IPS DF 19.7 (cell line): Measurements from ENCODE around the gene NEDD8.
"Not testable (repeated sequence)": the region's sequence is repeated elsewhere in the genome, so short reads cannot be mapped to it uniquely, and the experiment has no call there.

Source experiments
- DNase-seq: peaks from one replicate; pipeline ENCODE4 v3.0.0-alpha.2; 2013; ENCODE audit warnings: low read depth, low spot score

Gene NEDD8

DNA sequence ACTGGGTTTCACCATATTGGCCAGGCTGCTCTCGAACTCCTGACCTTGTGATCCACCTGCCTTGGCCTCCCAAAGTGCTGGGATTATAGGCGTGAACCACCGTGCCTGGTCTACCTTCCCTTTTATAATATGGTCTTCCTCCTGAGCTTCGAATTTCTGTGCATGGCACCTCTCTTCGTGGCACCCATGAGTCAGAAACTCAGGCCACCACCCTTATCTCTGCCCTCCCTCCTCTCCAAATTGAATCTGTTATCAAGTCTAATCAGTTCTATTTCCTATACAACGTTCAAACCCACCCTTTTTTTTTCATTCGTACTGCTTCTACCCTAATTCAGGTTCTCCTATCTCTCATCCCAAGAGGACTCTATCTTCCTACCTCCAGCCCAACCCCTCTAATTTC, 15.3 kb upstream of the NEDD8 start:
- DNase-seq, result no peak

DNA sequence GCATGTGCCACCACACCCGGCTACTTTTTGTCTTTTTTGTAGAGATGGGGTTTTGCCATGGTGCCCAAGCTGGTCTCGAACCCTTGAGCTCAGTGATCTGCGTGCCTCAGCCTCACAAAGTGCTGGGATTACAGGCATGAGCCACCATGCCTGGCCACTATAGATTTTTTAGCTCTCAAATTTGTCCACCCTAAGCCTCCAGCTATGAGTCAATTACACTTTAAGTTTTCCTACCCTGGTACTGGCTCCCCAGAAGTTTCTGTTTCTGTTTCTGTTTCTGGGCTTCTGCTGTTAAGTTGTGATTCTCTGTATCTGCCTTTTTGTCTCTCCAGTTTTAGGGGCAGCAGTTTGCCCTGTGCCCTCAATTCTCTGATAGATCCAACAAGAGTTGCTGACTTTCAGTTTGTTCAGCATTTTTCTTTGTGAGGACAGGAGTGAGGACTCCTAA, 14.6 kb upstream of the NEDD8 start:
- no peak for DNase-seq

DNA sequence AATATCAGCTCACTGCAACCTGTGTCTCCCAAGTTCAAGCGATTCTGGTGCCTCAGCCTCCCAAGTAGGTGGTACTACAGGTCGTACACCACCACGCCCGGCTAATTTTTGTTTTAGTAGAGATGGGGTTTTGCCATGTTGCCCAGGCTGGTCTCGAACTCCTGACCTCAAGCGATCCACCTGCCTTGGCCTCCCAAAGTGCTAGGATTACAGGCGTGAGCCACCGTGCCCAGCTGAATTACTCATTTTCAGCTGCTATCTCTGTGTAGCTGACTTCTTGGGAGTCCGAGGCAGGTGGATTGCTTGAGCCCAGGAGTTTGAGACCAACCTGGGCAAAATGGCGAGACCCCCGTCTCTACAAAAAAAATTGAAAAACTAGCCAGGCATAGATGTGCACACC, 13.2 kb upstream of the NEDD8 start:
- DNase-seq, result not testable (repeated sequence)

DNA sequence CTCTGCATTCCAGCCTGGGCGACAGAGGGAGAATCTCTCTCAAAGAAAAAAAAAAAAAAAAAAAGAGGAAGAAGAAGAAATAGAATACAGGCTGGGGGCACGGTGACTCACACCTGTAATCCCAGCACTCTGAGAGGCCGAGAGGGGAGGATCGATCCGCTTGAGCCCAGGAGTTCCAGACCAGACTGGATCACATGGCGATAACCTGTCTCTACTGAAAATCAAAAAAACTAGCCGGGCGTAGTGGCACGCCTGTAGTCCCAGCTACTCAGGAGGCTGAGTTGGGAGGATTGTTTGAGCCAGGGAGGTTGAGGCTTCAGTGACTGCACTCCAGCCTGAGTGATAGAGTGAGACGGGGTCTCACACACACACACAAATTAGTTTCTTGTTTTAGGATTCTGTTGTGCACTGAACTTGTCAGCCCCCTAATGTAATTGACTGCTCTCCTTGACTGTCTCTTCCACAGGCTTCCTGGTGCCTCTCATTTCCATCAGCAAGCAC, 11.2 kb upstream of the NEDD8 start:
- DNase-seq, result no peak

DNA sequence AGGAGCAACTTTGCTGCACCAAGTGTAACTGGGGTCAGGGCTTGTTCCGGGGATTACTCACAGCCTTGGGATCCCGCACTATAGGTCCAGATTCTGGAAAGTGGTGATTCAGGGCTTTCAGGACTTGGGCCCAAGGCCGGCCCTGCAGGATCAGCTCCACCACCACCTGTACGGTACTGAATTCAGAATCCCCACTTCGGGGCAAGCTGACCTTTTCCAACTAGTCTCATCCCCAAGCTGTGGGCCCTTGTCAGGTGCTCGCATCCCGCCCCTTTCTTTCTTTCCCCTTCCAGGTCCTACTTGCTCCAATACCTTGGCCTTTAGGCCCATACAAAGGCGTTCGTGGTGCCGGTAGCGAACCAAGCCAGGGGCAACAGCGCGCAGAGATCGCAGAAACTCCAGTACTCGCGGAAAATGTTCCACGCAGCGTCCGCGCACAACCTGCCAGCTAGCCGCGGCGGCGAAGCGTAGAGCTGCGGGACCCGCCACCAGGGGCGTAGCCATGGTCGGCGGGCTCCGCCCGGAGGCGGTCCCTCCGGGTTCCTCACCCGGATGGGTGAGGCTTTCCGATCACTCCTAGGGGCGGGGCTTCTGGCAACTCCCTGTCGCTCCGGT, 9.8 kb upstream of the NEDD8 start:
- DNase-seq, result no peak

DNA sequence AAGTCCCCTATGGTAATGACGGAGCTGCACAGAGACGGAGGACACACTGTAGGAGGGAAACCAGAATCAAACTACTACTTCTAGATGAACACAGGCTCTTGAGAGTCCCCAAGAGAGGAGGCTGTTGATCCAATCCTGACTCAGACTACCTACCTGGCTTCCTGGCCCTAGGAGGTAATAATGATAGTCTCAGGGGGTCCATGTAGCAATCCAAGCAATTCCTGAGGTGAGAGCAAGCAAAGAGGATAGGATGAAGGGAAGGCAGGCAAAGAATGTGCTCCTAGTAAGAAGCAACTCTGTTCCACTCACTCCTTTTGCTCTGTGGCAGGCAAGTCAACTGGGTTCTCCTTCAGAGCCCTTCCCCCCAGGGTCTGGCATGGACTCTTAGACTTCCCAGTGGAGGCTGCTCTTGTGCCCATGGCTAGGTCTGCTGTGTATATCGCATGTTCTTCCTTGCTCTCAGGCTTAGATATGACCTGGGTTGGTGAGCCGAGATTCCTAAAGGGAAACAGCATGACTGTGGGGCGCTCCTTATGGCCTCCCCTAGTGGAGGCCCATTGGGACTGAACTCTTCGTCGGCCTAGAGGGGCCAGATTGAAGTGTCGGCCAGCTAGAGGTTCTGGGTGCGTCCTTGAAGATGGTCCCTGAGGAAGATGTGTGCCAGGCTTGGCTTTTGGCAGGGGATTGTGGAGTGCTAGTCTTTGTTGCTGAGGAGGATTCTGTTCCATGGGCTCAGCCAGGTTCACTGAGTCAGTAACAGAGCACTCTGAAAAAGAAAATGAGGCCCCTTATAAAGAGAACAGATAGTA, 8.1 kb upstream of the NEDD8 start:
- DNase-seq, result no peak

DNA sequence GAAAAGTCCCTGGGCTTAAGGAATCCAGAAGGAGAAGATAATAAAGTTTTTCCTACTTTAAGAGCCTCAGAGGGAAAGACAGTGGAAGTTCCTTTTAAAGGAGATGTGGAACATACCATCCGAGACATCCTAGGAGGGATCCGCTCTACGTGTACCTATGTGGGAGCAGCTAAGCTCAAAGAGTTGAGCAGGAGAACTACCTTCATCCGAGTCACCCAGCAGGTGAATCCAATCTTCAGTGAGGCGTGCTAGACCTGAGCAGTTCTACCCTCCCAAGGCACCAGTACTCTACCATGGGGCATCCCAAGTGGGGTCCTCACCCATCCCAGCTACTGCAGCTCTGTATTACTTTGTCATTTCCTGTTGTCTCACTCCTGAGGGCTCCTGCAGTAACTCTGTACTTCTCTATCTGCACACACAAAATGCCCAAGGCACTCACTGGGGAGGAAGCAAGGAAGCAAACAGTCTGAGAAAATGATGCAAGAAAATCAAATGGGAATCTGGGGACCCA, 6.4 kb upstream of the NEDD8 start:
- DNase-seq, result no peak

DNA sequence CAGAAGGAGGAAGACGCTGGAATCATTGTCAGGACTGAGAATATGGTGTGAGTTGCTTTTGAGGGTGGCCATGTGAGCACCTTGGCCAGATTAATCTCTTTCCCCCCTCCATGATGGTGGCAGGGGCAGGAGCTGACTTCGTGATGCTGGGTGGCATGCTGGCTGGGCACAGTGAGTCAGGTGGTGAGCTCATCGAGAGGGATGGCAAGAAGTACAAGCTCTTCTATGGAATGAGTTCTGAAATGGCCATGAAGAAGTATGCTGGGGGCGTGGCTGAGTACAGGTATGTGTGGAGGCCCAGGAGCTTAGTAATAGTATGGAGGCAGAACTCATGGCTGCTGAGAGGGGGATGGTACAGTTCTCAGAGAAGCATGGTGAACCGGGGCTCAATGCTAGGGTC, 6.0 kb upstream of the NEDD8 start:
- no peak for DNase-seq

DNA sequence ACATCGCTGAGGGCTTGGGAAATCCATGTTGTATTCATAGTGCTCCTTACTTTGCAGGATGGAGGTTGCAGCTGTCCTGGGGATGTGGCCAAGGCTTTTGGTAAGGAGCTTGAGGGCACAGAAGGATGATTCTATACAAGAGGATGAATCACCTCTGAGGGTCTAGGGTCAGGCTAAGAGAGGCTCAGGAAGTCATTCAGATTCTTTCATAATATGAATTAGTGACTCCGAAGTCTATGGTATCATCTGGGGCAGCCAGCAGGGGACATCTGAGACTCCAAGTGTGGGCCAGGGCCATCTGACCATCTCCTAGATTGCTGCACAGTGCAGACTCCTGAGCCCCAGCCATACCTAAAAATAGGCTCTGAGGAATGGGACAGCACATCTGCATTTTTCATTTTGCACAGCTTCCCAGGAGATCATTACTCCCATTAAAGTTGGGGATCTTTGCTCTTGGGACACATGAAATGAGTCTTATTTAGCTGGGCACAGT, 5.3 kb upstream of the NEDD8 start:
- no peak for DNase-seq

DNA sequence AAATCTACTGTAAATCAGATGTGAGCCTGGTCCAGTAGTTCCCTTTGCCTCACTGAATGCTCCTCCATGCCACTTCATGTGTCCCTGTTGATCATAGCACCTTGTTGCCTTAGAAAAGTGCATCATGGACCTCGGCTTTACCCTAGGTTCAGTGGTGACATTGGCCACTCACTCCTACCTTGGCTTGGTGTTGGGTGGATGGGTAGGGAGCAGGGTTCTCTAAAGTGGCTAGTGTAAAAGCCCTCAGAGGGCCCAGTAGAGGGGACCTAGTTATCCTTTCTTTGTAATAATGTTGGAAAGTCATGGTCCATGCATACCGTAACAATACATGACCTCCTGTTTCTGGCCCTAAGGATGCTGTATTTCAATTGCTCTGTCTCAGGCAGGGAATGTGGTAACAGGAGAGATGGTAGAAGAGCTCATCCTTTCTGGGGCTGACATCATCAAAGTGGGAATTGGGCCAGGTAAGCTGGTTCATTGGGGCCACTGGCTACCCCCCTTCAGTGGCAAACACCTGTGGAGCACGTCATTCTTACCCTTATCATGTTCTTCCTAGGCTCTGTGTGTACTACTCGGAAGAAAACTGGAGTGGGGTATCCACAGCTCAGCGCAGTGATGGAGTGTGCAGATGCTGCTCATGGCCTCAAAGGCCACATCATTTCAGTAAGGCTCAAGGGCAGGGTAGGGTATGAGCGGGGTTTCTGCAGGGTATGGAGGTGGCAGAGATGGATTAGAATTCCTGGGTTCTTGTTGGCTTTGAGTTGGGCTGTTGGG, 4.7 kb upstream of the NEDD8 start:
- DNase-seq, result no peak

DNA sequence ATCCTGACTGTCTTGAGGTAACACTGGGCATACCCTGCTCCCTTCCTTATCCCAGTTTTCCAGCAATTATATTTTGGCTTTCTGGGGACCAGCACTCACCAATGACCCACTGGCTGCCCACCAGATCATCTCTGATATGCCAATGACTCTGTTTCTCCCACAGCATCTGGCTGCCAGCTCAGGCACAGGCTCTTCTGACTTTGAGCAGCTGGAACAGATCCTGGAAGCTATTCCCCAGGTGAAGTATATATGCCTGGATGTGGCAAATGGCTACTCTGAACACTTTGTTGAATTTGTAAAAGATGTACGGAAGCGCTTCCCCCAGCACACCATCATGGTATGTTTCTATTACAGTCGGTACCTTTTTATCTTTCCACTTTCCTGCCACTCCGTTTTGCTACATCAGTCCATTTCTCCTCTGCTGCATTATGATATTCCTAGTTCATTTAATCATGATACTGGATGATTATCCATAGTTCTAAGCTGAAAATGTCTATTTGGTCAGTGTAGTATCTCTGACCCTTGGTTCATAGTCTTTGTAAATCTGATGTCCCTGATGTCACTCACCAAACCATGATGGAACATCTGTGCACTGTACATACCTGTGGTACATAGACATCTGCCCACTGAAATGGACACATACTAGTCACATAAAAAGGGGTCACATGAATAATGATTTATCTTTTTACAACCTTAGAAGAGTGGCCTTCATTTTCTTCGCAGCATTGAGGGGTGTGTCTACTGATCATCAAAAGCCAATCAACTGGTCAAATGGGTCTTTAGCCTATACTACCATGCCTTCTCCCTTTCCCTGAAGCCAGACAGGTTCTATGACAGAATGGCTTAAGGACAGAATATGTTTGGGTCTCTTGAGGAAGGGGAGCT, 3.9 kb upstream of the NEDD8 start:
- no peak for DNase-seq

DNA sequence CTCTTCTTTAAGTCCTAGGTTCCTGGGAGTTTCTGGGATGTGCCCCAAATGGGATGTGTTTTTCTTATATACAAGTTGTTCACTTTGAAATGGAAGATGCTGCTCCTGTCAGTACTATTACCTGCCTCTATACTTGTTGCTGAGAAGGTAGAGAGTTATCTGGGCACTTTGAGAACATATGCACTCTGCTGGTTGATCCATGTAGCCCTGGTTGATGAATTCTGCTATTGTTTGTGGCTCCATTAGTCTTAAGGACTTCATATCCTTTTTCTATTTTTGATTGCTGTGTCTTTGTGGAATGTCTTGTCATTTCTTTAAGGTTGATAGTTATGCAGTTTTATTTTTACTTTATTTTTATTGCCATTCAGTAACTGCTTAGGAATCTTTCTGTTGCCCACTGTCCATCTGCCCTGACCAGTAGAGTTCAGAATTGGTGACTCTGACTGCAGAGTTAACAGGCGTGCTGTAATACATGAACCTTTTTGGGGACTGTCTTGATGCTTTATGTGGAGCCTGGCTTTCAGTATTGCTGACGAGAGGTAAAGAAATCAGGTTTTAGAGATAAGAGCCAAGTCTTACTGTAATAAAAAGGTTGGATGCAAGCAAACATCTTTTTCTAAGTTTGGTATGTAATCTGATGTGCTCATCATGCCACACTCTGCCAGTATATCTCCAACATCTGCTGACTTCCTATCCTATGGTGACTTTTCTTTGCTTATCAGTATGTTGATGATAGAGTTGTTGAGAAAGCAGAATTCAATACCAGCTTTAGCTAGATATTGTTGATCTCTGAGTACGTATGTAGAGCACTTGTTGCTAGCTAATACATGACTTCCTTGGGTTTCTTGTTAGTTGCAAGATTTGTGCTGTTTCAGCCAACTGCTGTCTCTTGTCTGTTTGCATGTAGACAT, 2.2 kb upstream of the NEDD8 start:
- no peak for DNase-seq

DNA sequence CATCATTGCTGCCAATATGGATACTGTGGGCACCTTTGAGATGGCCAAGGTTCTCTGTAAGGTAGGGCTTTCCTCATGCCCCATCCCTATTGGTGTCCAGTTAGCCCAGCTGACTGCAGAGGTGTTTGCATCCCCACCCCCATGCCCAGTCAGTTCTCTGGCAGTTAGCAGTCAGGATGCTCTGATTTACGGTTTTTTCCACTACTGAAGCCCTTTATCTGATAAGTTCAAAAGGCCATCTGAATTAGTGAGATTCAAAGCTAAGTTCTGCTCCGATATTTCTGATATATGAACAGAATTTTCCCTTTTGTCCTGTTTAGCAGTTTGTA, 1.3 kb upstream of the NEDD8 start:
- DNase-seq, result no peak

DNA sequence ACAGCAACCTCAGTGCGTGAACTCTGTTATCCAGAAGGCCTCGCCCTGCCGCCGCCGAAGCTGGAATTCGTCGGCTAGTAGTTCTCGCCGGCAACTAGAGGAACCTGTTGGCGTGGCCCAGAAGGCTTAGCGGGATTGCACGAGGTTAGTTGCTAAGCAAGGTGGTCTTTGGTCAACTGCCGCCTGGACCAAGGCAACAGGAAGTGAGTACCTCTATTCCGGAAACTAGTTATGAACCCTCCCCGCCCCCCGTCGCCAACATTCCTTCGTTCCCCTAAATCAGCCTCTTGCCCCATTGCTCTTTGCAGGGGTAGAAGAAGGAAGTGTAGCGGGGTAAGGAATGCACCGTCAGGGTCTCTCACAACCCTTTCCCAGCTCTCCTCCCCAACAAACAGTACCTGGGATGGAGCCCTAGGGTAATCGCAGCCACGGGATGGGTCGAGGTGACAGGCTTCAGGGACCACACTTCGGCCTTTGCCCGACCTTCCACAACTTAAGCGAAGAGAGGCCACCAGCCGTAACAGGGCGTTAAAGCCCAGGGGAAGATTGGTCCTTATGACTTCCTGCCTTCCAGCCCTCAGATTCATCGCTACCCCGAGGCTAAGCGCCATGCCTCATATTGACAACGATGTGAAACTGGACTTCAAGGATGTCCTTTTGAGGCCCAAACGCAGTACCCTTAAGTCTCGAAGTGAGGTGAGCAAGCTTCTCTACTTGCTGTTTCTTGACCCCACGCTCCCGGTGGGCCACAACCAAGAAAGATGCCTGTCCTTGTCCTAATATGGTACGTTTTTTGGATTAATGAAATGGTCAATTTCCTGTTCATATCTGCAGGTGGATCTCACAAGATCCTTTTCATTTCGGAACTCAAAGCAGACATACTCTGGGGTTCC, 724 bp upstream of the NEDD8 start, which contains the start of gene GMPR2:
TSS of gene GMPR2 (plus strand) at position 285 of the 893 bp plus-strand sequence. CDS start at position 610, 325 bp downstream.
- DNase-seq, result no peak

DNA sequence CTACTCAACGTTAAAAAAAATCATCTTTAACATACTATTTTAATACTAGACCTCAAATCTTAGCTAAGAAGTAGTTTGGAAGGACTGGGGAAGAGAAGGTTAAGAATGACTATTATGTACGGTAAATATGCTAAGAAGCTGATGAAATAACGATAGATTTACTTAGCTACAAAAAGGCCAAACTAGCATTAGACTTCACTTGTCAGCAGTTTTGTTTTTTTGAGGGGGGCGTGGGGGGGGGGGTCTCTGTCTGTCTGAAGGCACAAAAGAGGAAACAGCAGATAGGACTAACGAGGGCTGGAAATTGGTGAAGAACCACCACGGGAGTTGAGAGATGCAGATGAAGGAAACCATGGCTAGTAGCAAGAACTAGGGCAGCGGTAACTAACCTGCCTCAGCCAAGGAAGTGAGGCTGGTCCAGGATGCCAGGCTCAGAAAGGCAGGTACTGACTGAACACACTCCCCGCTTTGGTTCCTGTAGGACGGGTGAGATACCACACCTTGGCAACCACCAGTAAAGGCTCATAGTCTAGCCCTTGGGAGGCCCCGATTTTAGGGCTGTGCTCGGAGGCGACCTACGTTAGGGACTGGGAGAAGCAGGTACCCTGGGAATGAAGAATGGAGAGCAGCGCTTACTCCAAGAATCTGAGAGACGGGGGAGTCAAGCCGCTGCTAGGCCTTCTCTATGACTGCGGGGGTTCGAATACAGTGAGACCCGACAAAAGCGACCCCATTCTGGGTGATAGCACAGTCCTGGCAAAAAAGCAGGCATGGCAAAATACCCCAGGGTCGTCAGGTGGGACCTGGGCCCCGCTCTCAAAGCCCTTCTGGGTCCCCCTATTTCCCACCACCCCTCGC, 675 bp downstream of the NEDD8 start:
- no peak for DNase-seq

DNA sequence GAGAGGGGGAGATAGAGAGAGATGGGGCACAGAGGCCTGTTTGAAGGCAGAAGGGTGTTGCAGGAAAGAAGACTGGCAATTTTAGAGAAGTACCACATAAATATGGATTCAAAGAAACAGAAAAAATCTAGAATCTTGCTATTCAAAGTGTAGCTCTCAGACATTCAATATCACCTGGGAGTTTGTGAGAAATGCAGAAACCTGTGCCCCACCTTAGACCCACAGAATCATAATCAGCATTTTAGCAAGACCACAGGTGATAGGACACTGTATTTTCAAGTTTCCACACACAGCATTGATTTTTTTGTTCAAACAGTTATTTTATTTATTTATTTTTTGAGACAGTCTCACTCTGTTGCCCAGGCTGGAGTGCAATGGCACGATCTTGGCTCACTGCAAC, 3.3 kb downstream of the NEDD8 start:
- no peak for DNase-seq

DNA sequence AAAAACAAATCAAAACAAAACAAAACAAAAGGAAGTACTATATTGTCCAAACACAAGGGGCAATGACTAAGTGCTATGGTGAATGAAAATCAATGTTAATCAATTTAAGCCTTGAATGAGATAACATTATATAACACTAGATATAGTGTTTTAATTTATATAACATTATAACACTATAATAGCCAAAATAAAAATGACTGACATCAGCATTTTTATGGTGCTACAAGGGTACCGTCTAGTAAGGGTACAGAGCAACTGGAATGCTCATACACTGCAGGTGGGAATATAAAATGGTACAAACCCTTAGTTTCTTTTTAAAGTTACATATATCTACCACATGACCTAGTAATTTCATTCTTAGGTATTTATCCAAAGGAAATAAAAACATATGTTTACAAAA, 5.7 kb downstream of the NEDD8 start:
- DNase-seq, result no peak

DNA sequence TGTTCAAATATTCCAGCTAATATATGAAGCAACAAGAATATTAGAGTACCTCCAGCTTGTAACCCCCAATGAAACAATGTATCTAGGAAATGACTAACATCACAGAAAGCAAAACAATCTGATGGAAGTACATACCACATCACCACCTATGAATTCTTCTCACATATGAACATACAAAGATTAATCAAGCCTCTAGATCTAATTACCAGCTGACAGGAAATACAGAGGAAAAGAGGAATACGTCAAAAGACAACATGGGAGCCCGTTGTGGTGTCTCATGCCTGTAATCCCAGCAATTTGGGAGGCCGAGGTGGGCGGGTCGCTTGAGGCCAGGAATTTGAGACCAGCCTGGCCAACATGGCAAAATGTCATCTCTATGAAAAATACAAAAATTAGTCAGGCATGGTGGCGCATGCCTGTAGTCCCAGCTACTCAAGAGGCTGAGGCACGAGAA, 7.5 kb downstream of the NEDD8 start:
- no peak for DNase-seq
